H9 (cell line): ENCODE results near the gene SORCS2. TPM values are rescaled to one million over a fixed set of nuclear protein-coding genes. Genes with fewer than 3 reads are reported as not detected.

Experiments used
- DNase-seq: peaks from one replicate; pipeline ENCODE4 v3.0.0-alpha.2; 2017
- H2AFZ ChIP-seq: one replicate; pipeline ENCODE4 v1.6.1; 2013; ENCODE audit warnings: mild to moderate bottlenecking, low read length, control low read depth, moderate library complexity
- H2AK5ac ChIP-seq: 2 replicates; pipeline ENCODE4 v1.6.1; 2013; ENCODE audit warnings: low read length, control low read depth, mixed read lengths; ENCODE audit not compliant: insufficient read length
- H2BK120ac ChIP-seq: one replicate; pipeline ENCODE4 v1.6.1; 2013; ENCODE audit warnings: low read depth, mild to moderate bottlenecking, low read length, control low read depth, inconsistent platforms; ENCODE audit not compliant: poor library complexity, severe bottlenecking
- H2BK12ac ChIP-seq: 2 replicates; pipeline ENCODE4 v1.6.1; 2013; ENCODE audit warnings: low read length, control low read depth, mixed read lengths, low read depth; ENCODE audit not compliant: insufficient read length
- H2BK15ac ChIP-seq: 2 replicates; pipeline ENCODE4 v1.6.1; 2013; ENCODE audit warnings: low read depth, low read length, control low read depth
- H2BK20ac ChIP-seq: one replicate; pipeline ENCODE4 v1.6.1; 2013; ENCODE audit warnings: low read depth, mild to moderate bottlenecking, low read length, control low read depth, inconsistent platforms; ENCODE audit not compliant: poor library complexity, severe bottlenecking
- H2BK5ac ChIP-seq: 2 replicates; pipeline ENCODE4 v1.6.1; 2013; ENCODE audit warnings: low read length, control low read depth, mixed read lengths; ENCODE audit not compliant: insufficient read length
- H3K14ac ChIP-seq: 2 replicates; pipeline ENCODE4 v1.6.1; 2013; ENCODE audit warnings: low read length, control low read depth; ENCODE audit not compliant: insufficient read depth
- H3K18ac ChIP-seq: 2 replicates; pipeline ENCODE4 v1.6.1; 2013; ENCODE audit warnings: low read depth, mild to moderate bottlenecking, mixed read lengths, low read length, control low read depth; ENCODE audit not compliant: insufficient read length
- H3K23ac ChIP-seq: 2 replicates; pipeline ENCODE4 v1.6.1; 2013; ENCODE audit warnings: low read length, control low read depth, mixed read lengths, low read depth; ENCODE audit not compliant: insufficient read length
- H3K23me2 ChIP-seq: 2 replicates; pipeline ENCODE4 v1.6.1; 2013; ENCODE audit warnings: low read depth, mild to moderate bottlenecking, mixed read lengths, low read length, control low read depth; ENCODE audit not compliant: insufficient read length, poor library complexity, severe bottlenecking
- H3K27ac ChIP-seq: 2 replicates; pipeline ENCODE4 v1.5.1; 2013; ENCODE audit warnings: low read length, control low read depth, mixed read lengths, low read depth; ENCODE audit not compliant: insufficient read length
- H3K27me3 ChIP-seq: 2 replicates; pipeline ENCODE4 v1.6.1; 2013; ENCODE audit warnings: low read length, control low read depth, inconsistent platforms; ENCODE audit not compliant: insufficient read depth
- H3K4ac ChIP-seq: 2 replicates; pipeline ENCODE4 v1.6.1; 2013; ENCODE audit warnings: low read depth, mild to moderate bottlenecking, control low read depth, inconsistent platforms, low read length, moderate library complexity
- H3K4me1 ChIP-seq: 2 replicates; pipeline ENCODE4 v1.6.1; 2013; ENCODE audit warnings: low read length, control low read depth, inconsistent platforms; ENCODE audit not compliant: insufficient read depth
- H3K4me2 ChIP-seq: 2 replicates; pipeline ENCODE4 v1.6.1; 2013; ENCODE audit warnings: low read length, control low read depth, mixed read lengths; ENCODE audit not compliant: insufficient read length, insufficient read depth
- H3K56ac ChIP-seq: 2 replicates; pipeline ENCODE4 v1.6.1; 2013; ENCODE audit warnings: low read depth, mild to moderate bottlenecking, mixed read lengths, low read length, control low read depth; ENCODE audit not compliant: insufficient read length
- H3K79me1 ChIP-seq: 2 replicates; pipeline ENCODE4 v1.6.1; 2013; ENCODE audit warnings: low read depth, mild to moderate bottlenecking, moderate library complexity, low read length, control low read depth, inconsistent platforms; ENCODE audit not compliant: insufficient read depth, poor library complexity, severe bottlenecking
- H3K79me2 ChIP-seq: 2 replicates; pipeline ENCODE4 v1.6.1; 2013; ENCODE audit warnings: low read length, control low read depth, inconsistent platforms; ENCODE audit not compliant: insufficient read depth
- H3K9ac ChIP-seq: 2 replicates; pipeline ENCODE4 v1.6.1; 2013; ENCODE audit warnings: low read length, control low read depth, mixed read lengths; ENCODE audit not compliant: insufficient read length; ENCODE audit errors: extremely low read depth
- H3K9me3 ChIP-seq: one replicate; pipeline ENCODE4 v1.6.1; 2013; ENCODE audit warnings: low read depth, low read length, inconsistent platforms; ENCODE audit not compliant: control insufficient read depth
- H3T11ph ChIP-seq: one replicate; pipeline ENCODE4 v1.6.1; 2013; ENCODE audit warnings: mild to moderate bottlenecking, low read length, control low read depth, inconsistent platforms
- H4K20me1 ChIP-seq: one replicate; pipeline ENCODE4 v1.6.1; 2013; ENCODE audit not compliant: control insufficient read depth, insufficient read length, insufficient read depth
- H4K5ac ChIP-seq: 2 replicates; pipeline ENCODE4 v1.6.1; 2013; ENCODE audit warnings: low read depth, mild to moderate bottlenecking, mixed read lengths, low read length, control low read depth; ENCODE audit not compliant: insufficient read length
- H4K8ac ChIP-seq: replicated peaks from 2 replicates; pipeline ENCODE4 v1.6.1; 2013; ENCODE audit warnings: low read length, control low read depth, mixed read lengths, low read depth; ENCODE audit not compliant: insufficient read length
- H4K91ac ChIP-seq: 2 replicates; pipeline ENCODE4 v1.6.1; 2013; ENCODE audit warnings: low read depth, mild to moderate bottlenecking, moderate library complexity, mixed read lengths, low read length, control low read depth; ENCODE audit not compliant: insufficient read length
- H3K27ac Mint-ChIP-seq, 3 experiments: 2 replicates in 2 of 3; 3 replicates in 1 of 3; pipeline ENCODE4 v1.8.0; 2020 to 2021; ENCODE audit warnings: mixed read lengths in 3 of 3, mild to moderate bottlenecking in 1 of 3, moderate library complexity in 1 of 3
- H3K27me3 Mint-ChIP-seq: 2 replicates; pipeline ENCODE4 v1.8.0; 2021; ENCODE audit warnings: low read depth, mild to moderate bottlenecking, moderate library complexity, mixed read lengths
- H3K36me3 Mint-ChIP-seq, 3 experiments: 2 replicates in 2 of 3; 3 replicates in 1 of 3; pipeline ENCODE4 v1.8.0; 2020 to 2021; ENCODE audit warnings: low read depth in 3 of 3, mixed read lengths in 3 of 3; ENCODE audit not compliant: insufficient read depth in 1 of 3
- H3K4me1 Mint-ChIP-seq, 2 experiments: 2 replicates each; pipeline ENCODE4 v1.8.0; 2020; ENCODE audit warnings: mixed read lengths in 2 of 2
- H3K4me3 Mint-ChIP-seq, 2 experiments: 2 replicates in 1 of 2; 3 replicates in 1 of 2; pipeline ENCODE4 v1.8.0; 2020 to 2021; ENCODE audit warnings: mild to moderate bottlenecking in 2 of 2, mixed read lengths in 2 of 2, moderate library complexity in 1 of 2
- H3K9me3 Mint-ChIP-seq, 2 experiments: 2 replicates in 1 of 2; 3 replicates in 1 of 2; pipeline ENCODE4 v1.8.0; 2020; ENCODE audit warnings: mild to moderate bottlenecking in 2 of 2, mixed read lengths in 2 of 2, moderate library complexity in 1 of 2
- CTCF ChIP-seq: fragments of 200-600 bp; sonication (generic); conservative IDR thresholded peaks from 3 replicates; pipeline ENCODE4 v1.8.0; 2021; ENCODE audit warnings: antibody characterized with exemption, mild to moderate bottlenecking
- WGBS: extraction: QIAGEN DNeasy Blood & Tissue Kit; methylation state at CpG from one replicate; pipeline ENCODE4 v1.1.7; 2013; ENCODE audit warnings: missing lambda C conversion rate, low lambda C conversion rate, mixed read lengths; ENCODE audit not compliant: insufficient read length; ENCODE audit errors: extremely low coverage; 5-methylcytosine and 5-hydroxymethylcytosine counted together
- total RNA-seq: library from RNA; stranded (reverse); gene quantifications from 2 replicates; pipeline ENCODE4 v1.2.1, GENCODE V29; 2021

SORCS2 gene
- total RNA-seq, 1 experiment from 2014 or later: 0.57 TPM

- Mint-ChIP-seq H3K27me3 (peaks cover 14% of the 10 kb centered on the region), H3K27ac (no peak overlapping the region), H3K36me3 (no peaks in the 10 kb centered on the region; a peak in 2 of 7 replicates), H3K4me1 (peaks cover 8 to 14% of the 10 kb centered on the region in 2 experiments), H3K9me3 (no peaks in the 10 kb centered on the region; a peak in 2 of 5 replicates), H3K4me3 (no peak overlapping the region)
- TF ChIP-seq CTCF: no peak
- H3K79me2 ChIP-seq: no peaks in the 10 kb centered on the region
- H3K27ac ChIP-seq: no peak overlapping the region
- no peak overlapping the region for H2BK120ac ChIP-seq
- H3K18ac ChIP-seq: no peak overlapping the region
- no peak overlapping the region for H2BK5ac ChIP-seq
- H3K79me1 ChIP-seq: no peaks in the 10 kb centered on the region
- WGBS: no CpG with 5 or more reads among the region's 6 CpGs
- no peak overlapping the region for H4K5ac ChIP-seq
- no peak overlapping the region for H3K4ac ChIP-seq
- H3K23ac ChIP-seq: no peak overlapping the region
- no peaks in the 10 kb centered on the region for H3K27me3 ChIP-seq
- no peak overlapping the region for H2AK5ac ChIP-seq
- peaks cover 3% of the 10 kb centered on the region for H4K20me1 ChIP-seq
- H3K56ac ChIP-seq: no peak overlapping the region
- H2AFZ ChIP-seq: no peak overlapping the region
- no peaks in the 10 kb centered on the region for H3K23me2 ChIP-seq
- H3K9me3 ChIP-seq: no peaks in the 10 kb centered on the region
- no peak for DNase-seq
- no peak overlapping the region for H3K4me2 ChIP-seq
- no peak overlapping the region for H3T11ph ChIP-seq
- H4K8ac ChIP-seq: no peak overlapping the region
- no peak overlapping the region for H2BK12ac ChIP-seq
- H3K9ac ChIP-seq: no peak overlapping the region
- no peak overlapping the region for H4K91ac ChIP-seq
- no peak overlapping the region for H2BK15ac ChIP-seq
- H3K14ac ChIP-seq: no peak overlapping the region
- no peaks in the 10 kb centered on the region for H3K4me1 ChIP-seq
- H2BK20ac ChIP-seq: no peak overlapping the region
Observed at GRCh38 chr4:7261536-7261935, 69.2 kb downstream of the SORCS2 start.
